Spleen (tissue), 7 donors: ENCODE measurements around the gene TMEM144.

Experiments
- POLR2AphosphoS5 ChIP-seq, 3 donors: sonication (generic); formaldehyde crosslinking; IDR thresholded peaks; one replicate each; pipeline ENCODE4 v1.5.1; 2017; ENCODE audit warnings: antibody characterized with exemption in 3 of 3
- TF ChIP-seq, protein P1 (sequence below), 11 experiments: fragments of 200-600 bp in 7 of 11; fragments of 450-650 bp in 4 of 11; sonication (generic) in 4 of 11; IDR thresholded peaks in 8 of 11; conservative IDR thresholded peaks in 3 of 11; 1 replicate in 7 of 11; 2 replicates in 4 of 11; pipeline versions ENCODE4 v1.4.0 to v1.8.0; 2016 to 2021; ENCODE audit warnings: antibody characterized with exemption in 11 of 11, inconsistent platforms in 4 of 11, mild to moderate bottlenecking in 1 of 11
- donor health status: DM: no; HTN: no; CAD: no; lungs with moderate emphysema.
- donor health status: DM: no; HTN: no; CAD: no.
- donor health status: DM: no; HTN: no; CAD: no.

DNA sequence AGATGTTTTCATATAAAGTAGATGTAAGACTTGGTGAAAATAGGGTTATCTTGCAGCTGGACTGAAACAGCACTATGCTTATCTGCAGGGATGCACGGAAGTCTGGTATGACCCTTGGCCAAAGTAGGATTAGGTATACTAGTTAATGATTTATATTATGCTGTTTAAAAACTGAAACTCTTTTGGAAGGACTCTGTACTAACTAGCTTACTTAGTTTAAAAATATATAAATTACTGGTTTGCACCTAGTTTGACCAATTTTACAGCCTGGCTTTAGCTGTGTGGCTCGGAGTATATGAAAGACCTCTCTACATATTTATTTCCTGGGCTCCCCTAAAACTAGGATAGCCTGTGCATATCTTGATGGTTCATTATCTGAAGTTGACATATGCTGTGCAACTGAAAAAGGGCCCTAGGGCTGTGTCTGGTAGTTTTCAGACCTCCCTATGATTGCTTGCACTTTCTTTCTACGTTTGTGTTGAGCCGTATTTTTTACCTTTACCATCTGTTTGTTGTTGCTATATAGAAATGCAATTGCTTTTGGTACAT, 89.2 kb downstream of the TMEM144 start:
- TF ChIP-seq, protein P1, sequence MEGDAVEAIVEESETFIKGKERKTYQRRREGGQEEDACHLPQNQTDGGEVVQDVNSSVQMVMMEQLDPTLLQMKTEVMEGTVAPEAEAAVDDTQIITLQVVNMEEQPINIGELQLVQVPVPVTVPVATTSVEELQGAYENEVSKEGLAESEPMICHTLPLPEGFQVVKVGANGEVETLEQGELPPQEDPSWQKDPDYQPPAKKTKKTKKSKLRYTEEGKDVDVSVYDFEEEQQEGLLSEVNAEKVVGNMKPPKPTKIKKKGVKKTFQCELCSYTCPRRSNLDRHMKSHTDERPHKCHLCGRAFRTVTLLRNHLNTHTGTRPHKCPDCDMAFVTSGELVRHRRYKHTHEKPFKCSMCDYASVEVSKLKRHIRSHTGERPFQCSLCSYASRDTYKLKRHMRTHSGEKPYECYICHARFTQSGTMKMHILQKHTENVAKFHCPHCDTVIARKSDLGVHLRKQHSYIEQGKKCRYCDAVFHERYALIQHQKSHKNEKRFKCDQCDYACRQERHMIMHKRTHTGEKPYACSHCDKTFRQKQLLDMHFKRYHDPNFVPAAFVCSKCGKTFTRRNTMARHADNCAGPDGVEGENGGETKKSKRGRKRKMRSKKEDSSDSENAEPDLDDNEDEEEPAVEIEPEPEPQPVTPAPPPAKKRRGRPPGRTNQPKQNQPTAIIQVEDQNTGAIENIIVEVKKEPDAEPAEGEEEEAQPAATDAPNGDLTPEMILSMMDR (IDR thresholded peaks at IDR 0.05 in 8 of 11, conservative IDR thresholded peaks at IDR 0.05 in 3 of 11) = no peak
- no peak for TF ChIP-seq POLR2AphosphoS5 (IDR thresholded peaks at IDR 0.05)
